Mesangial cell (primary cell): Measurements from ENCODE around the gene SLC30A10. TPM values are rescaled to one million over a fixed set of nuclear protein-coding genes. Genes with fewer than 3 reads are reported as not detected.

ENCODE experiments used
- total RNA-seq: library from RNA; depleted of rRNA; stranded (reverse); fragments of >200 nt; gene quantifications from 2 replicates; pipeline ENCODE4 v1.2.3, GENCODE V29; 2015

SLC30A10 gene
- total RNA-seq = under 0.01 TPM in 1 of 2 replicates, not detected in the other

GRCh38 chr1:219927956-219928790, at the start of gene SLC30A10:
Gene SLC30A10 (minus strand): TSS chr1:219928557. CDS start chr1:219928440, 117 bp downstream.

Other genes with a start within 250 kb of the SLC30A10 start
- gene EPRS1, start 117.9 kb upstream of the SLC30A10 start, total RNA-seq = 53.6 and 59.8 TPM in 2 replicates
- 17.8 and 22.8 TPM in 2 replicates for gene BPNT1, start 161.2 kb upstream of the SLC30A10 start, total RNA-seq
- 50.3 and 50.4 TPM in 2 replicates for gene IARS2, start 165.6 kb upstream of the SLC30A10 start, total RNA-seq